Measurements from ENCODE around the gene SNTG2. TPM values are rescaled to one million over a fixed set of nuclear protein-coding genes. Genes with fewer than 3 reads are reported as not detected.
A peak's percentile ranks its signal among the peaks of the same experiment; 100 is the strongest.
"Not testable (repeated sequence)": the region's sequence is repeated elsewhere in the genome, so short reads cannot be mapped to it uniquely, and the experiment has no call there.

Gene SNTG2
- total RNA-seq, 2 donors from 2014 or later: 4.1 to 11.9 TPM

- WGBS, 2 experiments (ENCODE audit: insufficient coverage in 1 of 2, insufficient read length in 1 of 2): 92 to 95% methylated on average over 7 of the region's 7 CpGs
- H3K27ac ChIP-seq (ENCODE audit: low read depth, low read length): no peak overlapping the region
- H3K27me3 Mint-ChIP-seq (ENCODE audit: insufficient read depth): no peaks in the 10 kb centered on the region
- DNase-seq: peak; percentile 38
- no peaks in the 10 kb centered on the region for H3K36me3 Mint-ChIP-seq (ENCODE audit: low read depth)
- peaks cover 1% of the 10 kb centered on the region for H3K9me3 Mint-ChIP-seq
- H3K27ac Mint-ChIP-seq: no peak overlapping the region
- H3K27me3 ChIP-seq (ENCODE audit: control insufficient read depth, insufficient read depth, low read length, poor library complexity, severe bottlenecking): no peaks in the 10 kb centered on the region
- H3K36me3 ChIP-seq (ENCODE audit: control insufficient read depth, insufficient read depth, low read length): no peaks in the 10 kb centered on the region
- peaks cover 2% of the 10 kb centered on the region for H3K9me3 ChIP-seq (ENCODE audit: control insufficient read depth, low read length)
- peaks cover 16% of the 10 kb centered on the region for H3K4me1 Mint-ChIP-seq
- no peaks in the 10 kb centered on the region for H3K4me1 ChIP-seq (ENCODE audit: control insufficient read depth, insufficient read depth, low read length)
- TF ChIP-seq CTCF (conservative IDR thresholded peaks at IDR 0.05): no peak
- no peak overlapping the region for H3K4me3 ChIP-seq (ENCODE audit: low read length)
- H3K9ac ChIP-seq (ENCODE audit: extremely low read depth, low read length, poor library complexity, severe bottlenecking): no peak overlapping the region
- no peak overlapping the region for H3K4me3 Mint-ChIP-seq
Observed at GRCh38 chr2:907706-908105, 42.9 kb upstream of the SNTG2 start.

GRCh38 chr2:908568-908967, 42.1 kb upstream of the SNTG2 start:
- peaks cover 11% of the 10 kb centered on the region for H3K4me1 Mint-ChIP-seq
- no peaks in the 10 kb centered on the region for H3K36me3 ChIP-seq (ENCODE audit: control insufficient read depth, insufficient read depth, low read length)
- H3K4me1 ChIP-seq (ENCODE audit: control insufficient read depth, insufficient read depth, low read length): no peaks in the 10 kb centered on the region
- H3K27me3 ChIP-seq (ENCODE audit: control insufficient read depth, insufficient read depth, low read length, poor library complexity, severe bottlenecking): no peaks in the 10 kb centered on the region
- H3K9me3 Mint-ChIP-seq: no peaks in the 10 kb centered on the region
- no peak overlapping the region for H3K9ac ChIP-seq (ENCODE audit: extremely low read depth, low read length, poor library complexity, severe bottlenecking)
- no peak overlapping the region for H3K27ac Mint-ChIP-seq
- no peak overlapping the region for H3K4me3 Mint-ChIP-seq
- no peak overlapping the region for H3K27ac ChIP-seq (ENCODE audit: low read depth, low read length)
- no peaks in the 10 kb centered on the region for H3K9me3 ChIP-seq (ENCODE audit: control insufficient read depth, low read length)
- peak; percentile 41 for DNase-seq
- WGBS, 2 experiments (ENCODE audit: insufficient coverage in 1 of 2, insufficient read length in 1 of 2): 89 to 90% methylated on average over 4 of the region's 4 CpGs
- H3K36me3 Mint-ChIP-seq (ENCODE audit: low read depth): no peaks in the 10 kb centered on the region
- TF ChIP-seq CTCF (conservative IDR thresholded peaks at IDR 0.05): no peak
- no peak overlapping the region for H3K4me3 ChIP-seq (ENCODE audit: low read length)
- H3K27me3 Mint-ChIP-seq (ENCODE audit: insufficient read depth): no peaks in the 10 kb centered on the region

- H3K27me3 Mint-ChIP-seq (ENCODE audit: insufficient read depth); H3K9ac ChIP-seq (ENCODE audit: extremely low read depth, low read length, poor library complexity, severe bottlenecking); H3K27ac ChIP-seq (ENCODE audit: low read depth, low read length); H3K36me3 ChIP-seq (ENCODE audit: control insufficient read depth, insufficient read depth, low read length); H3K4me3 Mint-ChIP-seq; H3K4me3 ChIP-seq (ENCODE audit: low read length); H3K27ac Mint-ChIP-seq; H3K9me3 ChIP-seq (ENCODE audit: control insufficient read depth, low read length); H3K4me1 ChIP-seq (ENCODE audit: control insufficient read depth, insufficient read depth, low read length); H3K9me3 Mint-ChIP-seq; H3K27me3 ChIP-seq (ENCODE audit: control insufficient read depth, insufficient read depth, low read length, poor library complexity, severe bottlenecking); H3K4me1 Mint-ChIP-seq; H3K36me3 Mint-ChIP-seq (ENCODE audit: low read depth): not testable (repeated sequence)
- WGBS, 2 experiments (ENCODE audit: insufficient coverage in 1 of 2, insufficient read length in 1 of 2): 88 to 94% methylated on average over 14 to 22 of the region's 27 CpGs
- peak; percentile 38 for DNase-seq
Observed at GRCh38 chr2:909764-910379, 40.8 kb upstream of the SNTG2 start.

GRCh38 chr2:910698-911097, 40.0 kb upstream of the SNTG2 start:
- peak; percentile 21 for DNase-seq
- H3K27ac Mint-ChIP-seq: no peak overlapping the region
- H3K27me3 Mint-ChIP-seq (ENCODE audit: insufficient read depth): no peaks in the 10 kb centered on the region
- H3K36me3 Mint-ChIP-seq (ENCODE audit: low read depth): no peaks in the 10 kb centered on the region
- no peak overlapping the region for H3K4me3 ChIP-seq (ENCODE audit: low read length)
- no peak overlapping the region for H3K27ac ChIP-seq (ENCODE audit: low read depth, low read length)
- no peaks in the 10 kb centered on the region for H3K4me1 Mint-ChIP-seq
- H3K9me3 Mint-ChIP-seq: no peaks in the 10 kb centered on the region
- 80 to 84% methylated on average over 15 to 16 of the region's 16 CpGs for WGBS, 2 experiments (ENCODE audit: insufficient coverage in 1 of 2, insufficient read length in 1 of 2)
- TF ChIP-seq CTCF (conservative IDR thresholded peaks at IDR 0.05): no peak
- H3K4me3 Mint-ChIP-seq: no peak overlapping the region
- H3K36me3 ChIP-seq (ENCODE audit: control insufficient read depth, insufficient read depth, low read length): no peaks in the 10 kb centered on the region
- H3K4me1 ChIP-seq (ENCODE audit: control insufficient read depth, insufficient read depth, low read length): no peaks in the 10 kb centered on the region
- H3K9me3 ChIP-seq (ENCODE audit: control insufficient read depth, low read length): no peaks in the 10 kb centered on the region
- H3K27me3 ChIP-seq (ENCODE audit: control insufficient read depth, insufficient read depth, low read length, poor library complexity, severe bottlenecking): no peaks in the 10 kb centered on the region
- H3K9ac ChIP-seq (ENCODE audit: extremely low read depth, low read length, poor library complexity, severe bottlenecking): no peak overlapping the region

All from endodermal cell (in vitro differentiated cells).